Spleen (tissue), 7 donors: Measurements from ENCODE around the gene KIDINS220.

Experiments
- POLR2A ChIP-seq, 3 donors: fragments of 450-650 bp; IDR thresholded peaks; one replicate each; pipeline ENCODE4 v1.5.1; 2017; ENCODE audit warnings: antibody characterized with exemption in 3 of 3, mild to moderate bottlenecking in 1 of 3
- POLR2AphosphoS5 ChIP-seq, 3 donors: sonication (generic); formaldehyde crosslinking; IDR thresholded peaks; one replicate each; pipeline ENCODE4 v1.5.1; 2017; ENCODE audit warnings: antibody characterized with exemption in 3 of 3
- TF ChIP-seq, protein P1 (sequence below), 11 experiments: fragments of 200-600 bp in 7 of 11; fragments of 450-650 bp in 4 of 11; sonication (generic) in 4 of 11; IDR thresholded peaks in 8 of 11; conservative IDR thresholded peaks in 3 of 11; 1 replicate in 7 of 11; 2 replicates in 4 of 11; pipeline versions ENCODE4 v1.4.0 to v1.8.0; 2016 to 2021; ENCODE audit warnings: antibody characterized with exemption in 11 of 11, inconsistent platforms in 4 of 11, mild to moderate bottlenecking in 1 of 11
- donor health status: DM: no; HTN: no; CAD: no; lungs with moderate emphysema.
- donor health status: DM: no; HTN: no; CAD: no.
- donor health status: DM: no; HTN: no; CAD: no.

DNA sequence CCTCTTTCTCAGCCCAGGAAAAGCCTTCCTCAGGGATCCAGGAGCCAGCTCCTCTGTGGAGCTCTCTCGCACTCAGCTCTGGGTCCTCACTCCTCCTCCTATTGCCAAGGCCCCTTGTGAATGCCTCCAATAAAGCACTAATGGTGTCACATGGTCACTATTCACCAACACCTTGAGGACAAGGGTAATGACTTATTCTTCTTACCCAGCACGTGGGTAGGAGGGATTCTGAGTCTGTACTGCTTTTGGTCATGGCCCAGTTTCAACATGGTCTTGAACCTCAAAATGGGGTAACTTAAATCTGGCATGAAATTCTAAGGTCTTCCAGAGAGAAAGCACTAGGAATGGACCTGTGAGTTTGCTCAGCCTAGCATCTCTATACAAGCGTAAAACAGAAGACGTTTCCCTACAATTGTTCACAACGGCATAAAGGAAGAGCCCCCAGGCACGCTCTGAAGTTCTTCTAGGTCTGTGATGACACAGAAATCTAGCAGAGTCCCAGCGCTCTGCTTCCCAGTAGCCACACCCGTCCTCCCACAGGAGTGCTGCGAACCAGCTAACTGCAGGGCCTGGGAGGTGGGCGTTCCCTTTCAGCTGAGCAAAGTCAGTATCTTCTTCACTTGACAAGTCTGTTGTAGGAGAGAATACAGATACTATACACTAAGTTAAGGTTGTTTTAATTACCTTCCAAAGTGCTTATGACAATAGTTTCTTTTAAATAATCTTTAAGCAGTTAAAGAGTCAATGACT is 14.6 kb upstream of the KIDINS220 start:
- TF ChIP-seq, protein P1, sequence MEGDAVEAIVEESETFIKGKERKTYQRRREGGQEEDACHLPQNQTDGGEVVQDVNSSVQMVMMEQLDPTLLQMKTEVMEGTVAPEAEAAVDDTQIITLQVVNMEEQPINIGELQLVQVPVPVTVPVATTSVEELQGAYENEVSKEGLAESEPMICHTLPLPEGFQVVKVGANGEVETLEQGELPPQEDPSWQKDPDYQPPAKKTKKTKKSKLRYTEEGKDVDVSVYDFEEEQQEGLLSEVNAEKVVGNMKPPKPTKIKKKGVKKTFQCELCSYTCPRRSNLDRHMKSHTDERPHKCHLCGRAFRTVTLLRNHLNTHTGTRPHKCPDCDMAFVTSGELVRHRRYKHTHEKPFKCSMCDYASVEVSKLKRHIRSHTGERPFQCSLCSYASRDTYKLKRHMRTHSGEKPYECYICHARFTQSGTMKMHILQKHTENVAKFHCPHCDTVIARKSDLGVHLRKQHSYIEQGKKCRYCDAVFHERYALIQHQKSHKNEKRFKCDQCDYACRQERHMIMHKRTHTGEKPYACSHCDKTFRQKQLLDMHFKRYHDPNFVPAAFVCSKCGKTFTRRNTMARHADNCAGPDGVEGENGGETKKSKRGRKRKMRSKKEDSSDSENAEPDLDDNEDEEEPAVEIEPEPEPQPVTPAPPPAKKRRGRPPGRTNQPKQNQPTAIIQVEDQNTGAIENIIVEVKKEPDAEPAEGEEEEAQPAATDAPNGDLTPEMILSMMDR (IDR thresholded peaks at IDR 0.05 in 8 of 11, conservative IDR thresholded peaks at IDR 0.05 in 3 of 11) = no peak
- TF ChIP-seq POLR2A (IDR thresholded peaks at IDR 0.05) (no peak), POLR2AphosphoS5 (IDR thresholded peaks at IDR 0.05) (no peak)
